Measurements from ENCODE around the gene ANO4.

DNA sequence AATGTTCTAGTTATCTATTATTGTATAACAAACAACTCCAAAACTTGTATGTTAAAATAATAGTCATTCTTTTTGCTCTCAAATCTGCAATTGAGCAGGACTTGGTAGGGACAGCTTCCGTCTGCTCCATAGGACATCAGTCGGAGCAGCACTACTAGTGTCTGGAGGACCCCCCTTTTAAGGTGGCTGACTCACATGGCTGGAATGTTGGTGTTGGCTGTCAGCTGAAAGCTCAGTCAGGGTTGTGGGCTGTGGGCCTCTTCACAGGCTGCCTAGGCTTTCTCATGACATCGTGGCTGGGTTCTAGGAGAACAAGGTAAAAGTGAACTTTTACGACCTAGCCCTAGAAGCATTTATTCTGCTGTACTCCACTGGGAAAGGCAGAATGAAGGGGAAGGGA is 160.6 kb downstream of the ANO4 start:
- TF ChIP-seq, protein P1, sequence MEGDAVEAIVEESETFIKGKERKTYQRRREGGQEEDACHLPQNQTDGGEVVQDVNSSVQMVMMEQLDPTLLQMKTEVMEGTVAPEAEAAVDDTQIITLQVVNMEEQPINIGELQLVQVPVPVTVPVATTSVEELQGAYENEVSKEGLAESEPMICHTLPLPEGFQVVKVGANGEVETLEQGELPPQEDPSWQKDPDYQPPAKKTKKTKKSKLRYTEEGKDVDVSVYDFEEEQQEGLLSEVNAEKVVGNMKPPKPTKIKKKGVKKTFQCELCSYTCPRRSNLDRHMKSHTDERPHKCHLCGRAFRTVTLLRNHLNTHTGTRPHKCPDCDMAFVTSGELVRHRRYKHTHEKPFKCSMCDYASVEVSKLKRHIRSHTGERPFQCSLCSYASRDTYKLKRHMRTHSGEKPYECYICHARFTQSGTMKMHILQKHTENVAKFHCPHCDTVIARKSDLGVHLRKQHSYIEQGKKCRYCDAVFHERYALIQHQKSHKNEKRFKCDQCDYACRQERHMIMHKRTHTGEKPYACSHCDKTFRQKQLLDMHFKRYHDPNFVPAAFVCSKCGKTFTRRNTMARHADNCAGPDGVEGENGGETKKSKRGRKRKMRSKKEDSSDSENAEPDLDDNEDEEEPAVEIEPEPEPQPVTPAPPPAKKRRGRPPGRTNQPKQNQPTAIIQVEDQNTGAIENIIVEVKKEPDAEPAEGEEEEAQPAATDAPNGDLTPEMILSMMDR (IDR thresholded peaks at IDR 0.05), result no peak
- TF ChIP-seq ZFX (IDR thresholded peaks at IDR 0.05; ENCODE audit: borderline replicate concordance), result no peak
